GM12874 (cell line): ENCODE measurements around the gene HFE.

Experiments used
- TF ChIP-seq, protein P1 (sequence below): IDR thresholded peaks from 2 replicates; pipeline ENCODE4 v1.5.1; 2011; ENCODE audit warnings: low read depth, mild to moderate bottlenecking, control low read depth, low read length, moderate library complexity; ENCODE audit not compliant: insufficient read depth

Gene HFE

DNA sequence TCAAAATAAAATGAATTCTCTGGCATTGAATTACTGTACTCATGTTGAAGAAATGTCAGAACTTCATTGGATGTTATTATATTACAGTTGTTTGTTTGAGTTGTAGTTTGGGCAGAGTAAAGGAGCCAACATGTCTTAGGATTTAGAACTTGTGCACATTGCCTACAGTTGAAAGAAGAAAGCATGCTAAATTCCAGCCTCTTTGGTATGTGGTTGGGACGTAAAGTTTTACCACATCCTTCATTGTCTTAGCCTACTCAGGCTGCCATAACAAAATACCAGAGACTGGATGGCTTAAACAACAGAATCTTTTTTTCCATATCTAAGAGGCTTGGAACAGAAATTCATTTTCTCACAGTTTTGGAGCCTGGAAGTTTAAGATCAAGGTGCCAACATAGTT is 42.4 kb downstream of the HFE start:
- TF ChIP-seq, protein P1, sequence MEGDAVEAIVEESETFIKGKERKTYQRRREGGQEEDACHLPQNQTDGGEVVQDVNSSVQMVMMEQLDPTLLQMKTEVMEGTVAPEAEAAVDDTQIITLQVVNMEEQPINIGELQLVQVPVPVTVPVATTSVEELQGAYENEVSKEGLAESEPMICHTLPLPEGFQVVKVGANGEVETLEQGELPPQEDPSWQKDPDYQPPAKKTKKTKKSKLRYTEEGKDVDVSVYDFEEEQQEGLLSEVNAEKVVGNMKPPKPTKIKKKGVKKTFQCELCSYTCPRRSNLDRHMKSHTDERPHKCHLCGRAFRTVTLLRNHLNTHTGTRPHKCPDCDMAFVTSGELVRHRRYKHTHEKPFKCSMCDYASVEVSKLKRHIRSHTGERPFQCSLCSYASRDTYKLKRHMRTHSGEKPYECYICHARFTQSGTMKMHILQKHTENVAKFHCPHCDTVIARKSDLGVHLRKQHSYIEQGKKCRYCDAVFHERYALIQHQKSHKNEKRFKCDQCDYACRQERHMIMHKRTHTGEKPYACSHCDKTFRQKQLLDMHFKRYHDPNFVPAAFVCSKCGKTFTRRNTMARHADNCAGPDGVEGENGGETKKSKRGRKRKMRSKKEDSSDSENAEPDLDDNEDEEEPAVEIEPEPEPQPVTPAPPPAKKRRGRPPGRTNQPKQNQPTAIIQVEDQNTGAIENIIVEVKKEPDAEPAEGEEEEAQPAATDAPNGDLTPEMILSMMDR: no peak

GRCh38 chr6:26130581-26131249 is 43.5 kb downstream of the HFE start:
- TF ChIP-seq, protein P1: no peak

DNA sequence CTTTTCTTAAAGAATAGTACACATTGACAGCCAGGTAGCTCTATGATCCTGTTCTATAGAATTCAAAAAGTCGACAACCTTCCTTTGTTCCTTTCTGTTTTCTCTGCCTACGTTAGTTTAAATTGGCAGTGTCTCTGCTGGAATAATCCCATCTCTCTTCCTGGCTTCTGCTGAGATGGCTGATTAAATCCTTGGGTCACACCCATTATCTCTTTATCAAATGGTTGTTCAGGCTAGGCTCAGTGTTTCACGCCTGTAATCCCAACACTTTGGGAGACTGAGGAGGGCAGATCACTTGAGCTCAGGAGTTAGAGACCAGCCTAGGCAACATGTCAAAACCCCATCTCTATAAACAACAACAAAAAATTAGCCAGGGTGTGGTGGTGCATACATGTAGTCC is 44.4 kb downstream of the HFE start:
- TF ChIP-seq, protein P1: no peak

DNA sequence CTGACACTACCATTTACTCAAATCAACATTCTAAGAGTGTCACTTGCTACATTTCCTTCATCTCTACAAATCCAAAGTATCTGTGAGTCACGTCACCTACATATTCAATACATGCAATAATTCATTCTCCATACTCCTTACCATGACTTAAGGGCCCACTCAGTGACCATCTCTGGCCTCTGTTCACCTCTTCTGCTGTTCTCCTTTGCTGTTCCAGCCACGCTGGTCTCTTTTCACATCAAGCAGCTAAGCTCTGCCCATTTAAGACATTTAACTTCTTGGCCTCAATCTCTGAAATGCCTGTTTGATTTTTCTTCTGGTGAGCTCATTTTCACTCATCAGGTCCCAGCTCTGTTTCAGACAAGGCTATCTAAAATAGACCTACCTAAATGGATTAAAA is 46.5 kb downstream of the HFE start:
- TF ChIP-seq, protein P1: no peak

DNA sequence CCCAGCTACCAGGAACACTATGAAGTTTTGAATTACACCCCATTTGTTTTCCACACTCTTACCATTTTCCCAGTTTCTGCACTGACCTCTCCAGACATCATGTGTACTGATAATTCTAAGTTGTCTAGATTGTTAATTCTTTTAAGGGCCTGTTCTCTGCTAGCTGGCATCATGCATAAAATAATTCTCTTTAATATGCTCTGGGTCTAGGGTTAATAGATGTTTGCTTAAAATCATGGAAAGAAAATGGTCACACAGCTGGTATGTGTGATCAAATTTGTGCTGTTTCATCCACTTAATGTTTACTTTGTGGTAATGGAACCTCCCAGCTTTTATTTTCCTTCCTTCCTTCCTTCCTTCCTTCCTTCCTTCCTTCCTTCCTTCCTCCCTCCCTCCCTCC is 49.1 kb downstream of the HFE start:
- TF ChIP-seq, protein P1: no peak

DNA sequence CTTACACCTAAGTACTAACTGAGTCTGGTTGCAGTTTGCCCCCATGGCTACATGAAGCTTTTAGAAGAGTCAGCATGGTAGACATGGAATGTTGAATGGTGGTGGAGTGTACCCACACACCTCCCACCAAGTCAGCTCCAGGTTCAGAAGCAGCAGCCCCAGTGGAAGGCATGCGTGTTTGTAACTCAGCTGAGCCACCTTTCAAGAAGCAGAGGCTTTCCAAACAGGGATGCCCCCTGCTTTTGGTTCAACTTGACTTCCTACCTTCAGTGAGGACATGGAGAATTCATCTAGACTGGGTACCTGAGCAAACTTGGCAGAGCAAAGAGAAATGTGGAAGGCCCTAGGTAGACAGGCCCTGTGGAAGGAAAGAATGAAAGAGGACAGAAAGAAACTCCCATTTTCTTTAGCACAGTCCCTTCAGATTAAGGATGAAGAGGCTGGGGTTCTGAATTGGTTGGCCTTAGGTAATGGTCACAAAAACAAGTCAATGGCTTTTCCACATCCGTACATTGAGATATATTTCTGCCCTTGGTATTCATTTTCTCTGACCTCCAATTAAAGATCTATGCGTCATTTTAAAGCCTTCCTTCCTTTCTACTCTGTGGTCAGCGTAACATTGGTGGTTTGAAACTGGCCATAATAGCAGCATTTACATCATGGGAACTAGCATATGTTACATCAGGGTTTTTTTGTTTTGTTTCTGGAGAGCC is 53.2 kb downstream of the HFE start:
- TF ChIP-seq, protein P1: no peak

- TF ChIP-seq, protein P1: no peak
Measured at GRCh38 chr6:26140967-26141294, 53.7 kb downstream of the HFE start.
